ENCODE data around the gene CDC14B. TPM values are rescaled to one million over a fixed set of nuclear protein-coding genes. Genes with fewer than 3 reads are reported as not detected.
"Not testable (repeated sequence)": the region's sequence is repeated elsewhere in the genome, so short reads cannot be mapped to it uniquely, and the experiment has no call there.

Gene CDC14B
- total RNA-seq, 1 experiment from 2014 or later = 57.1 TPM

DNA sequence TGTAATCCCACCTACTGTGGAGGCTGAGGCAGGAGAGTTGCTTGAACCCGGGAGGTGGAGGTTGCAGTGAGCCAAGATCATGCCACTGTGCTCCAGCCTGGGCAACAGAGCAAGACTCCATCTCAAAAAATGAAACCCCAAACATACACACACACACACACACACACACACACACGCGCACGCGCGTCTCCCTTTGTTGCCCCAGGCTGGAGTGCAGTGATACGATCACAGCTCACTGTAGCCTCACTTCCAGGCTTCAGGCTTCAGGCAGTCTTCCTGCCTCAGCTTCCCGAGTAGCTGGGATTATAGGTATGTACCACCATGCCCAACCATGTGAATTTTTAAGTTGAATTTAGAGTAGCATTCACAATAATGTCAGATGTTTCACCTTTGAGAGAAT is 13.9 kb upstream of the CDC14B start:
- peak; percentile 16; the same call in 1 of the 2 replicates for TF ChIP-seq ZNF121 (CRISPR knock-in tag; IDR thresholded peaks at IDR 0.05)
- CTCF ChIA-PET; DNase-seq (ENCODE audit: low spot score); H3K27ac Mint-ChIP-seq; H3K4me1 Mint-ChIP-seq; H3K4me3 Mint-ChIP-seq; H3K9me3 Mint-ChIP-seq; H3K36me3 Mint-ChIP-seq; ATAC-seq; H3K27me3 Mint-ChIP-seq (ENCODE audit: low read depth); POLR2A ChIA-PET: not testable (repeated sequence)

DNA sequence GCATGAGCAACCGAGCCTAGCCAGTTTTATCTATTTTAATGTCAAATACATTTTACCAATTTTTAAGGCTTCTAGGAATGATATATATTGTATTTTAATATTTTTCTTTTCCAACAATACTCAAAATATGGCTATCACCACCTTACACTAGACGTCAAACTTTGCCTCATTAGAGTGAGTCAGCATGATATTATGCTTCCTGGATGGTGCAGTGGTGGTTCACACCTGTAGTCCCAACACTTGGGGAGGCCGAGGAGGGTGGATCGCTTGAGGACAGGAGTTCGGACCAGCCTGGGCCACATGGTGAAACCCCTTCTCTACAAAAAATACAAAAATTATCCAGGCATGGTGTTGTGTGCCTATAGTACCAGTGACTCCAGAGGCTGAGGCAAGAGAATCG is 7.3 kb upstream of the CDC14B start:
- no peaks in the 10 kb centered on the region for H3K9me3 Mint-ChIP-seq
- H3K4me3 Mint-ChIP-seq = no peak overlapping the region
- TF ChIP-seq ETV6 (CRISPR knock-in tag; IDR thresholded peaks at IDR 0.05) = no peak
- no peak for TF ChIP-seq E2F1 (CRISPR knock-in tag; IDR thresholded peaks at IDR 0.05)
- no peak for TF ChIP-seq SMAD3 (CRISPR knock-in tag; IDR thresholded peaks at IDR 0.05; ENCODE audit: borderline replicate concordance)
- no peak for TF ChIP-seq SMAD4 (CRISPR knock-in tag; IDR thresholded peaks at IDR 0.05)
- TF ChIP-seq ATF1 (CRISPR knock-in tag; IDR thresholded peaks at IDR 0.05) = no peak
- H3K27ac Mint-ChIP-seq = 0 out of 2 replicates have a peak overlapping the region, but pooled peaks have one; percentile 38
- ChIA-PET CTCF (no interaction called here), POLR2A (no interaction called here)
- H3K36me3 Mint-ChIP-seq = no peaks in the 10 kb centered on the region
- no peak for ATAC-seq
- DNase-seq (ENCODE audit: low spot score) = no peak
- no peaks in the 10 kb centered on the region for H3K27me3 Mint-ChIP-seq (ENCODE audit: low read depth)
- H3K4me1 Mint-ChIP-seq = peaks cover 7% of the 10 kb centered on the region

- ATAC-seq (no peak), DNase-seq (ENCODE audit: low spot score) (no peak)
- H3K9me3 Mint-ChIP-seq = no peaks in the 10 kb centered on the region
- CTCF ChIA-PET = interaction anchor here (1.0 to 1.5 kb wide), 8 partner anchors 11 to 304 kb away, joined by 3 to 7 read pairs (median 4); partner anchors contain the start of gene HABP4
- peaks cover 10% of the 10 kb centered on the region for H3K27me3 Mint-ChIP-seq (ENCODE audit: low read depth)
- peak overlapping the region; percentile 83 for H3K4me3 Mint-ChIP-seq
- peak overlapping the region; percentile 86 for H3K27ac Mint-ChIP-seq
- H3K4me1 Mint-ChIP-seq = peaks cover 39% of the 10 kb centered on the region
- no peaks in the 10 kb centered on the region for H3K36me3 Mint-ChIP-seq
- POLR2A ChIA-PET = interaction anchor here (1.0 kb wide), 1 partner anchor 173 kb away, joined by 3 read pairs; no protein-coding TSS in a partner anchor
- TF ChIP-seq RORB (CRISPR knock-in tag; IDR thresholded peaks at IDR 0.05) = no peak
- TF ChIP-seq ZSCAN18 (CRISPR knock-in tag; IDR thresholded peaks at IDR 0.05) = no peak
- TF ChIP-seq TP53 (CRISPR knock-in tag; IDR thresholded peaks at IDR 0.05) = no peak
- TF ChIP-seq, protein P1, sequence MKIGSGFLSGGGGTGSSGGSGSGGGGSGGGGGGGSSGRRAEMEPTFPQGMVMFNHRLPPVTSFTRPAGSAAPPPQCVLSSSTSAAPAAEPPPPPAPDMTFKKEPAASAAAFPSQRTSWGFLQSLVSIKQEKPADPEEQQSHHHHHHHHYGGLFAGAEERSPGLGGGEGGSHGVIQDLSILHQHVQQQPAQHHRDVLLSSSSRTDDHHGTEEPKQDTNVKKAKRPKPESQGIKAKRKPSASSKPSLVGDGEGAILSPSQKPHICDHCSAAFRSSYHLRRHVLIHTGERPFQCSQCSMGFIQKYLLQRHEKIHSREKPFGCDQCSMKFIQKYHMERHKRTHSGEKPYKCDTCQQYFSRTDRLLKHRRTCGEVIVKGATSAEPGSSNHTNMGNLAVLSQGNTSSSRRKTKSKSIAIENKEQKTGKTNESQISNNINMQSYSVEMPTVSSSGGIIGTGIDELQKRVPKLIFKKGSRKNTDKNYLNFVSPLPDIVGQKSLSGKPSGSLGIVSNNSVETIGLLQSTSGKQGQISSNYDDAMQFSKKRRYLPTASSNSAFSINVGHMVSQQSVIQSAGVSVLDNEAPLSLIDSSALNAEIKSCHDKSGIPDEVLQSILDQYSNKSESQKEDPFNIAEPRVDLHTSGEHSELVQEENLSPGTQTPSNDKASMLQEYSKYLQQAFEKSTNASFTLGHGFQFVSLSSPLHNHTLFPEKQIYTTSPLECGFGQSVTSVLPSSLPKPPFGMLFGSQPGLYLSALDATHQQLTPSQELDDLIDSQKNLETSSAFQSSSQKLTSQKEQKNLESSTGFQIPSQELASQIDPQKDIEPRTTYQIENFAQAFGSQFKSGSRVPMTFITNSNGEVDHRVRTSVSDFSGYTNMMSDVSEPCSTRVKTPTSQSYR (CRISPR knock-in tag; IDR thresholded peaks at IDR 0.05) = no peak
- no peak for TF ChIP-seq MXD4 (CRISPR knock-in tag; IDR thresholded peaks at IDR 0.05; ENCODE audit: borderline replicate concordance)
- no peak for TF ChIP-seq HMGA2 (CRISPR knock-in tag; IDR thresholded peaks at IDR 0.05)
- no peak for TF ChIP-seq USF1 (CRISPR knock-in tag; IDR thresholded peaks at IDR 0.05)
- TF ChIP-seq ZNF263 (CRISPR knock-in tag; IDR thresholded peaks at IDR 0.05; ENCODE audit: low read depth) = no peak
- no peak for TF ChIP-seq EMX1 (CRISPR knock-in tag; IDR thresholded peaks at IDR 0.05)
- no peak for TF ChIP-seq NR3C1 (CRISPR knock-in tag; conservative IDR thresholded peaks at IDR 0.05; ENCODE audit: low read depth)
- TF ChIP-seq, protein P2, sequence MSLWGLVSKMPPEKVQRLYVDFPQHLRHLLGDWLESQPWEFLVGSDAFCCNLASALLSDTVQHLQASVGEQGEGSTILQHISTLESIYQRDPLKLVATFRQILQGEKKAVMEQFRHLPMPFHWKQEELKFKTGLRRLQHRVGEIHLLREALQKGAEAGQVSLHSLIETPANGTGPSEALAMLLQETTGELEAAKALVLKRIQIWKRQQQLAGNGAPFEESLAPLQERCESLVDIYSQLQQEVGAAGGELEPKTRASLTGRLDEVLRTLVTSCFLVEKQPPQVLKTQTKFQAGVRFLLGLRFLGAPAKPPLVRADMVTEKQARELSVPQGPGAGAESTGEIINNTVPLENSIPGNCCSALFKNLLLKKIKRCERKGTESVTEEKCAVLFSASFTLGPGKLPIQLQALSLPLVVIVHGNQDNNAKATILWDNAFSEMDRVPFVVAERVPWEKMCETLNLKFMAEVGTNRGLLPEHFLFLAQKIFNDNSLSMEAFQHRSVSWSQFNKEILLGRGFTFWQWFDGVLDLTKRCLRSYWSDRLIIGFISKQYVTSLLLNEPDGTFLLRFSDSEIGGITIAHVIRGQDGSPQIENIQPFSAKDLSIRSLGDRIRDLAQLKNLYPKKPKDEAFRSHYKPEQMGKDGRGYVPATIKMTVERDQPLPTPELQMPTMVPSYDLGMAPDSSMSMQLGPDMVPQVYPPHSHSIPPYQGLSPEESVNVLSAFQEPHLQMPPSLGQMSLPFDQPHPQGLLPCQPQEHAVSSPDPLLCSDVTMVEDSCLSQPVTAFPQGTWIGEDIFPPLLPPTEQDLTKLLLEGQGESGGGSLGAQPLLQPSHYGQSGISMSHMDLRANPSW (CRISPR knock-in tag; conservative IDR thresholded peaks at IDR 0.05; ENCODE audit: low read depth) = no peak
- no peak for TF ChIP-seq HMGXB4 (CRISPR knock-in tag; IDR thresholded peaks at IDR 0.05)
- TF ChIP-seq RELA (CRISPR knock-in tag; IDR thresholded peaks at IDR 0.05; ENCODE audit: borderline replicate concordance) = no peak
- TF ChIP-seq ZBTB43 (CRISPR knock-in tag; IDR thresholded peaks at IDR 0.05) = no peak
- no peak for TF ChIP-seq FOXK1 (CRISPR knock-in tag; IDR thresholded peaks at IDR 0.05)
These were observed 2.0 kb upstream of the CDC14B start for GRCh38 chr9:96621618-96622017.
